ENCODE data around the gene PHF21A.

DNA sequence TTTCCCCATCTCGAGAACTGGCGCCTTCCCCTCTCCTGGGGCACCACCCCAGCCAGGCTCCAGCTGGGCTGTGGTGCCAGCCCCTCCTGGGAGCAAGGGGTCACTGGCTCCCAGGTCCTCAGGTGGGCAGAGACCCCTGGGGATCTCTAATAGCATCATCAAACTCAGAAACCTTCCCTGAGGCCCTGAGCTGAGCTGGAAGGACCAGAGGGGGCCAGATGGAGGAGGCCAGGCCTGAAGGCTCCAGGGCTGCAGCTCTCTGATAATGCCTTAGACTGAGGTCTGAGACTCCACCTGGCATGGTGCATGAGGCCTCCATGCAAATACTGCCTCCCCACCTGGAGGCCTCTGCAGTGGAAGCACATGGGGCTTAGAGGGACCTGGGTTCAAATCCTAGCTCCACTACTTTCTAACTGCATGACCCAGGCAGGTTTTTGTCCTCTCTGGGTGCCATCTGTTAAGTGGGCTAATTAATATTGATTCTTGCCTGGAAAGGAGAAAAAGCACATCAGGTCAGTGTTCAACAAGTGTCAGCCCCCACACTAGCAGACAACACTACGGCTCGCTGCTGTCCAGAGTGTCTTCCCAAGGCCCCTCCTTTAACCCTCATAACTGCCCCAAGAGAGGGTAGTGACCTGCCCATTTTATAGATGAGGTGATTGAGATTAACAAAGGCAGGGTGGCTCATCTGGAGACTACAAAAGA is 234.3 kb downstream of the PHF21A start:
- TF ChIP-seq POLR2A (IDR thresholded peaks at IDR 0.05; ENCODE audit: low read depth, low read length), result no peak
- TF ChIP-seq EZH2 (IDR thresholded peaks at IDR 0.05; ENCODE audit: borderline replicate concordance, low read depth, low read length, severe bottlenecking), result no peak
- no peak for TF ChIP-seq POLR2AphosphoS5 (IDR thresholded peaks at IDR 0.05; ENCODE audit: insufficient read depth, low read depth, low read length)
- TF ChIP-seq, protein P1, sequence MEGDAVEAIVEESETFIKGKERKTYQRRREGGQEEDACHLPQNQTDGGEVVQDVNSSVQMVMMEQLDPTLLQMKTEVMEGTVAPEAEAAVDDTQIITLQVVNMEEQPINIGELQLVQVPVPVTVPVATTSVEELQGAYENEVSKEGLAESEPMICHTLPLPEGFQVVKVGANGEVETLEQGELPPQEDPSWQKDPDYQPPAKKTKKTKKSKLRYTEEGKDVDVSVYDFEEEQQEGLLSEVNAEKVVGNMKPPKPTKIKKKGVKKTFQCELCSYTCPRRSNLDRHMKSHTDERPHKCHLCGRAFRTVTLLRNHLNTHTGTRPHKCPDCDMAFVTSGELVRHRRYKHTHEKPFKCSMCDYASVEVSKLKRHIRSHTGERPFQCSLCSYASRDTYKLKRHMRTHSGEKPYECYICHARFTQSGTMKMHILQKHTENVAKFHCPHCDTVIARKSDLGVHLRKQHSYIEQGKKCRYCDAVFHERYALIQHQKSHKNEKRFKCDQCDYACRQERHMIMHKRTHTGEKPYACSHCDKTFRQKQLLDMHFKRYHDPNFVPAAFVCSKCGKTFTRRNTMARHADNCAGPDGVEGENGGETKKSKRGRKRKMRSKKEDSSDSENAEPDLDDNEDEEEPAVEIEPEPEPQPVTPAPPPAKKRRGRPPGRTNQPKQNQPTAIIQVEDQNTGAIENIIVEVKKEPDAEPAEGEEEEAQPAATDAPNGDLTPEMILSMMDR (IDR thresholded peaks at IDR 0.05; ENCODE audit: extremely low read depth in 1 of 2, insufficient read depth in 1 of 2, low read depth in 1 of 2, low read length in 2 of 2), result no peak
- TF ChIP-seq, protein P2, sequence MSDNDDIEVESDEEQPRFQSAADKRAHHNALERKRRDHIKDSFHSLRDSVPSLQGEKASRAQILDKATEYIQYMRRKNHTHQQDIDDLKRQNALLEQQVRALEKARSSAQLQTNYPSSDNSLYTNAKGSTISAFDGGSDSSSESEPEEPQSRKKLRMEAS (IDR thresholded peaks at IDR 0.05; ENCODE audit: insufficient read depth, insufficient read length), result no peak

Data from endothelial cell of umbilical vein (primary cell).